GM12892 (cell line): ENCODE measurements around the gene PCED1B.

Experiments
- POLR2A ChIP-seq: IDR thresholded peaks from 2 replicates; pipeline ENCODE4 v1.6.1; 2011; ENCODE audit warnings: low read depth, low read length, control low read depth
- POLR2AphosphoS5 ChIP-seq: IDR thresholded peaks from 2 replicates; pipeline ENCODE4 v1.6.1; 2011; ENCODE audit warnings: low read depth, low read length, control low read depth
- TAF1 ChIP-seq: IDR thresholded peaks from 2 replicates; pipeline ENCODE4 v1.6.1; 2011; ENCODE audit warnings: low read depth, mild to moderate bottlenecking, control low read depth, low read length, borderline replicate concordance

GRCh38 chr12:47218191-47218654 is 138.8 kb downstream of the PCED1B start:
- TF ChIP-seq POLR2AphosphoS5, result no peak
- no peak for TF ChIP-seq POLR2A
- no peak for TF ChIP-seq TAF1
